Vagina (tissue), 2 donors: Measurements from ENCODE around the gene SUSD6.

Source experiments
- CTCF ChIP-seq, 3 experiments: fragments of 450-650 bp in 2 of 3; fragments of 200-600 bp in 1 of 3; sonication (generic) in 1 of 3; IDR thresholded peaks; one replicate each; pipeline ENCODE4 v1.5.1; 2017 to 2019; ENCODE audit warnings: antibody characterized with exemption in 3 of 3, mild to moderate bottlenecking in 2 of 3, moderate library complexity in 2 of 3
- POLR2A ChIP-seq, 2 donors: fragments of 450-650 bp; IDR thresholded peaks; one replicate each; pipeline ENCODE4 v1.6.1; 2017; ENCODE audit warnings: antibody characterized with exemption in 2 of 2, mild to moderate bottlenecking in 2 of 2, moderate library complexity in 2 of 2

GRCh38 chr14:69708049-69708448, 96.7 kb downstream of the SUSD6 start:
- TF ChIP-seq CTCF (IDR thresholded peaks at IDR 0.05) (no peak), POLR2A (IDR thresholded peaks at IDR 0.05) (no peak)
